Right lobe of liver (tissue), 6 donors: ENCODE results near the gene BBX. TPM values are rescaled to one million over a fixed set of nuclear protein-coding genes. Genes with fewer than 3 reads are reported as not detected.

Experiments used
- ATAC-seq, 4 donors: fragments of 200-7000 bp; cut with Tn5 transposase; one replicate each; pipeline ENCODE4 v1.9.1; 2020; ENCODE audit warnings: mild to moderate bottlenecking in 4 of 4, moderate library complexity in 4 of 4
- DNase-seq, 3 donors: peaks; one replicate each; pipeline ENCODE4 v3.0.0-alpha.2; 2020
- H3K27ac ChIP-seq, 3 donors: fragments of 200-600 bp; one replicate each; pipeline ENCODE4 v1.8.0; 2022
- H3K27me3 ChIP-seq, 2 donors: fragments of 200-600 bp; one replicate each; pipeline ENCODE4 v1.8.0; 2022
- H3K36me3 ChIP-seq, 4 donors: fragments of 200-600 bp; sonication (generic) in 1 of 4; one replicate each; pipeline versions ENCODE4 v1.5.1 to v1.8.0; 2017 to 2022; ENCODE audit warnings: control low read depth in 1 of 4
- H3K4me1 ChIP-seq, 4 donors: fragments of 200-600 bp; sonication (generic) in 1 of 4; one replicate each; pipeline versions ENCODE4 v1.5.1 to v1.8.0; 2017 to 2022; ENCODE audit warnings: control low read depth in 1 of 4
- H3K4me3 ChIP-seq, 3 donors: fragments of 200-600 bp; one replicate each; pipeline ENCODE4 v1.8.0; 2022
- H3K9me3 ChIP-seq, 4 donors: fragments of 200-600 bp; sonication (generic) in 1 of 4; one replicate each; pipeline versions ENCODE4 v1.5.1 to v1.8.0; 2017 to 2022; ENCODE audit warnings: control low read depth in 1 of 4
- CTCF ChIP-seq, 4 donors: fragments of 200-600 bp in 3 of 4; fragments of 450-650 bp in 1 of 4; IDR thresholded peaks; one replicate each; pipeline versions ENCODE4 v1.5.1 to v1.8.0; 2016 to 2022; ENCODE audit warnings: antibody characterized with exemption in 4 of 4, mild to moderate bottlenecking in 2 of 4
- POLR2A ChIP-seq: fragments of 450-650 bp; IDR thresholded peaks from one replicate; pipeline ENCODE4 v1.6.1; 2017; ENCODE audit warnings: antibody characterized with exemption, mild to moderate bottlenecking
- WGBS: methylation state at CpG from one replicate; pipeline ENCODE4 v1.1.6; 2018; ENCODE audit warnings: low coverage, low lambda C conversion rate; ENCODE audit not compliant: insufficient coverage; ENCODE audit errors: missing lambda C conversion rate; 5-methylcytosine and 5-hydroxymethylcytosine counted together
- intact Hi-C, 2 donors: fragments of 100-400 bp; cut with DNase I; formaldehyde crosslinking; loops; one replicate each; pipeline versions ENCODE4 v1.11.2 to v1.14.1; 2022
- total RNA-seq, 6 experiments: library from RNA; depleted of rRNA in 2 of 6; stranded (reverse); fragments of >200 nt in 2 of 6; fragmentation: NEBNext Ultra II Directional in 3 of 6; extraction: Animal tissue kit (Norgen Biotek cat#: 25700) in 3 of 6; gene quantifications; one replicate each; pipeline versions ENCODE4 v1.1.0 to v1.2.4, GENCODE V29; 2016 to 2023
- donor health status: DM: no; HTN: yes; CAD: no.
- donor health status: DM: no; HTN: no; CAD: no.
- donor health status: DM: no; HTN: no; CAD: no.
- donor health status: DM: no; HTN: yes; CAD: no.
- donor health status: DM: no; HTN: yes; CAD: no.

Gene BBX
- total RNA-seq, 6 experiments from 2014 or later = 15.0 to 22.4 (median 19.1) TPM

GRCh38 chr3:107664614-107665013 is 141.9 kb downstream of the BBX start:
- H3K4me3 ChIP-seq = no peak overlapping the region
- no peak for DNase-seq
- no peaks in the 10 kb centered on the region for H3K27me3 ChIP-seq
- TF ChIP-seq POLR2A (no peak), CTCF (IDR thresholded peaks at IDR 0.05) (no peak)
- no peaks in the 10 kb centered on the region for H3K36me3 ChIP-seq
- intact Hi-C loops = no loop called here
- H3K4me1 ChIP-seq = peaks cover 0 to 5% (median 2%) of the 10 kb centered on the region in 4 donors
- H3K27ac ChIP-seq = no peak overlapping the region
- 96% methylated on average over 2 of the region's 2 CpGs for WGBS
- no peak for ATAC-seq
- H3K9me3 ChIP-seq = no peaks in the 10 kb centered on the region

GRCh38 chr3:107665351-107665750 is 142.6 kb downstream of the BBX start:
- DNase-seq (no peak), ATAC-seq (no peak)
- H3K9me3 ChIP-seq = no peaks in the 10 kb centered on the region
- H3K36me3 ChIP-seq = no peaks in the 10 kb centered on the region
- H3K4me1 ChIP-seq = peaks cover 0 to 5% (median under 1%) of the 10 kb centered on the region in 4 donors
- intact Hi-C loops = no loop called here
- H3K4me3 ChIP-seq = no peak overlapping the region
- H3K27ac ChIP-seq = no peak overlapping the region
- TF ChIP-seq POLR2A (no peak), CTCF (IDR thresholded peaks at IDR 0.05) (no peak)
- 88% methylated on average over 4 of the region's 4 CpGs for WGBS
- H3K27me3 ChIP-seq = no peaks in the 10 kb centered on the region

GRCh38 chr3:107666853-107667252 is 144.1 kb downstream of the BBX start:
- no peaks in the 10 kb centered on the region for H3K4me1 ChIP-seq
- H3K27me3 ChIP-seq = no peaks in the 10 kb centered on the region
- DNase-seq = no peak
- H3K9me3 ChIP-seq = no peaks in the 10 kb centered on the region
- no peak for ATAC-seq
- H3K4me3 ChIP-seq = no peak overlapping the region
- intact Hi-C loops = no loop called here
- no peaks in the 10 kb centered on the region for H3K36me3 ChIP-seq
- no peak overlapping the region for H3K27ac ChIP-seq
- 74% methylated on average over 2 of the region's 2 CpGs for WGBS
- TF ChIP-seq POLR2A (no peak), CTCF (IDR thresholded peaks at IDR 0.05) (no peak)

GRCh38 chr3:107668416-107668815 is 145.7 kb downstream of the BBX start:
- H3K36me3 ChIP-seq = no peaks in the 10 kb centered on the region
- no peaks in the 10 kb centered on the region for H3K27me3 ChIP-seq
- TF ChIP-seq POLR2A (no peak), CTCF (IDR thresholded peaks at IDR 0.05) (no peak)
- H3K9me3 ChIP-seq = no peaks in the 10 kb centered on the region
- intact Hi-C loops = no loop called here
- H3K4me3 ChIP-seq = no peak overlapping the region
- no peaks in the 10 kb centered on the region for H3K4me1 ChIP-seq
- ATAC-seq = no peak
- DNase-seq = no peak
- WGBS = 72% methylated on average over 3 of the region's 5 CpGs
- H3K27ac ChIP-seq = no peak overlapping the region

- 74% methylated on average over 3 of the region's 3 CpGs for WGBS
- Histone ChIP-seq H3K4me3 (no peak overlapping the region), H3K27ac (no peak overlapping the region), H3K36me3 (no peaks in the 10 kb centered on the region), H3K9me3 (no peaks in the 10 kb centered on the region), H3K4me1 (no peaks in the 10 kb centered on the region), H3K27me3 (no peaks in the 10 kb centered on the region)
- no peak for DNase-seq
- no peak for TF ChIP-seq CTCF (IDR thresholded peaks at IDR 0.05)
- no peak for TF ChIP-seq POLR2A
- no peak for ATAC-seq
- intact Hi-C loops = no loop called here
Measured at GRCh38 chr3:107668963-107669362, 146.2 kb downstream of the BBX start.
